Lower leg skin (tissue), 3 donors: ENCODE results near the gene TLCD4.

Experiments
- POLR2A ChIP-seq, 2 donors: fragments of 450-650 bp; IDR thresholded peaks; one replicate each; pipeline ENCODE4 v1.6.1; 2016 to 2017; ENCODE audit warnings: antibody characterized with exemption in 2 of 2, mild to moderate bottlenecking in 1 of 2, moderate library complexity in 1 of 2
- TF ChIP-seq, protein P1 (sequence below), 3 donors: fragments of 450-650 bp; IDR thresholded peaks; one replicate each; pipeline ENCODE4 v1.5.1; 2016; ENCODE audit warnings: antibody characterized with exemption in 3 of 3, mild to moderate bottlenecking in 3 of 3, moderate library complexity in 2 of 3

DNA sequence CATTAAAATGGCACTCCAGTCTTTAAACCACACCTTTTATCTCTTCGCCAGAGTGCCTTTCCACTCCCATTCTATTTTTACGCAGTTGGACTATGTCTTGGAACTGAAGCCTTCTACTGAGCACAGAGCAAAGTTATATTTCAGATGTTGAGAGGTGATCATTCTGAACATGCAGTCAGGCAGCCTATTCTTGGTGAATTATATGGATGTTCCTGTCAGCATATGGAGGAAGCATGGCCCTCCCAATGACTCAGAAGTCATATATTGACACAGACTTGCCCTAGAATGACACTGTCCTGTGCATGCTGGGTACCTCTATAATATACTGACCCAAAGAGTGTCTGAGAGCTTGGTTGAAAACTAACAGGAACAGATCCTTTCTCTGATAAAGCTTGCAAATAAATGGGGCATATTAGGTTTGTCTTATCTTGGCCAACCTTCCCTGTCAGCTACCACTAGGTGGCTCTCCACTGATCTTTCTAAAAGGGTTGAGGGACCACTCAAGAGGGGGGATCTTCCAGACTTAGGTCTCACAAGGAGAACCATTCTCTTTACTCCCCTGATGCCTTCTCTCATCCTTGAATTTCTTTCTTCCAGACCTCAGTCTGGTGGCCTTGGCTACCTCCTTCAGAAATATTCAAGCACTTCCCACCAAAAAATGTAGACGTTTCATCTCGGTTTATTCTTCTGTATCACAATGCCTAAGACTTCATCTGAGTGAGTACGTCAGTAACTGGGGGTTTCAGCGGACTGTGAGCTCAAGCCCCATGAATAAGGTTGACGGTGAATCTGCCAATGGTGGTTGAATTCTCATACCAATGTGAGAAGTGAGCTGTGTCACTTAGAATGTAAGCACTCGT is 32.6 kb upstream of the TLCD4 start:
- no peak for TF ChIP-seq POLR2A (IDR thresholded peaks at IDR 0.05)
- TF ChIP-seq, protein P1, sequence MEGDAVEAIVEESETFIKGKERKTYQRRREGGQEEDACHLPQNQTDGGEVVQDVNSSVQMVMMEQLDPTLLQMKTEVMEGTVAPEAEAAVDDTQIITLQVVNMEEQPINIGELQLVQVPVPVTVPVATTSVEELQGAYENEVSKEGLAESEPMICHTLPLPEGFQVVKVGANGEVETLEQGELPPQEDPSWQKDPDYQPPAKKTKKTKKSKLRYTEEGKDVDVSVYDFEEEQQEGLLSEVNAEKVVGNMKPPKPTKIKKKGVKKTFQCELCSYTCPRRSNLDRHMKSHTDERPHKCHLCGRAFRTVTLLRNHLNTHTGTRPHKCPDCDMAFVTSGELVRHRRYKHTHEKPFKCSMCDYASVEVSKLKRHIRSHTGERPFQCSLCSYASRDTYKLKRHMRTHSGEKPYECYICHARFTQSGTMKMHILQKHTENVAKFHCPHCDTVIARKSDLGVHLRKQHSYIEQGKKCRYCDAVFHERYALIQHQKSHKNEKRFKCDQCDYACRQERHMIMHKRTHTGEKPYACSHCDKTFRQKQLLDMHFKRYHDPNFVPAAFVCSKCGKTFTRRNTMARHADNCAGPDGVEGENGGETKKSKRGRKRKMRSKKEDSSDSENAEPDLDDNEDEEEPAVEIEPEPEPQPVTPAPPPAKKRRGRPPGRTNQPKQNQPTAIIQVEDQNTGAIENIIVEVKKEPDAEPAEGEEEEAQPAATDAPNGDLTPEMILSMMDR (IDR thresholded peaks at IDR 0.05): no peak
